Uterus (tissue), 4 donors: ENCODE data around the gene RXRG. TPM values are rescaled to one million over a fixed set of nuclear protein-coding genes. Genes with fewer than 3 reads are reported as not detected.

Experiments
- DNase-seq, 2 donors: peaks; one replicate each; pipeline ENCODE4 v3.0.0-alpha.2; 2019 to 2020
- H3K27ac ChIP-seq, 2 donors: fragments of 200-600 bp; sonication (generic); 1 replicate in 1 of 2; 2 replicates in 1 of 2; pipeline ENCODE4 v1.5.1; 2016 to 2018
- H3K27me3 ChIP-seq, 2 donors: fragments of 200-600 bp; sonication (generic); one replicate each; pipeline ENCODE4 v1.5.1; 2018 to 2019; ENCODE audit warnings: control low read depth in 1 of 2
- H3K36me3 ChIP-seq, 2 donors: fragments of 200-600 bp; sonication (generic); one replicate each; pipeline ENCODE4 v1.5.1; 2019; ENCODE audit warnings: control low read depth in 1 of 2
- H3K4me1 ChIP-seq, 2 donors: fragments of 200-600 bp; sonication (generic); one replicate each; pipeline ENCODE4 v1.5.1; 2018 to 2019; ENCODE audit warnings: control low read depth in 1 of 2
- H3K4me3 ChIP-seq, 2 donors: fragments of 200-600 bp; sonication (generic); 1 replicate in 1 of 2; 2 replicates in 1 of 2; pipeline ENCODE4 v1.5.1; 2018 to 2019; ENCODE audit warnings: mild to moderate bottlenecking in 1 of 2
- H3K9me3 ChIP-seq, 2 donors: fragments of 200-600 bp; sonication (generic); one replicate each; pipeline ENCODE4 v1.5.1; 2019; ENCODE audit warnings: control low read depth in 1 of 2
- POLR2A ChIP-seq, 2 donors: fragments of 450-650 bp; IDR thresholded peaks; one replicate each; pipeline ENCODE4 v1.6.1; 2016; ENCODE audit warnings: antibody characterized with exemption in 2 of 2, mild to moderate bottlenecking in 1 of 2, moderate library complexity in 1 of 2
- intact Hi-C: fragments of 100-400 bp; cut with DNase I; formaldehyde crosslinking; loops from one replicate; pipeline ENCODE4 v1.15.1; 2023; ENCODE audit warnings: low total_unique reads
- total RNA-seq, 4 donors: library from RNA; depleted of rRNA in 3 of 4; stranded (reverse); fragments of >200 nt in 3 of 4; gene quantifications; one replicate each; pipeline versions ENCODE4 v1.1.0 to v1.2.4, GENCODE V29; 2014 to 2023
- TF ChIP-seq, protein P1 (sequence below), 4 experiments: fragments of 200-600 bp in 2 of 4; fragments of 450-650 bp in 2 of 4; sonication (generic) in 2 of 4; IDR thresholded peaks; one replicate each; pipeline ENCODE4 v1.5.1; 2016 to 2019; ENCODE audit warnings: antibody characterized with exemption in 4 of 4, mild to moderate bottlenecking in 2 of 4, moderate library complexity in 1 of 4
- donor health status: DM: yes; HTN: yes; CAD: no.

RXRG gene
- total RNA-seq, 4 donors from 2014 or later, result under 0.01 to 3.2 (median 0.18) TPM; not detected in 1

DNA sequence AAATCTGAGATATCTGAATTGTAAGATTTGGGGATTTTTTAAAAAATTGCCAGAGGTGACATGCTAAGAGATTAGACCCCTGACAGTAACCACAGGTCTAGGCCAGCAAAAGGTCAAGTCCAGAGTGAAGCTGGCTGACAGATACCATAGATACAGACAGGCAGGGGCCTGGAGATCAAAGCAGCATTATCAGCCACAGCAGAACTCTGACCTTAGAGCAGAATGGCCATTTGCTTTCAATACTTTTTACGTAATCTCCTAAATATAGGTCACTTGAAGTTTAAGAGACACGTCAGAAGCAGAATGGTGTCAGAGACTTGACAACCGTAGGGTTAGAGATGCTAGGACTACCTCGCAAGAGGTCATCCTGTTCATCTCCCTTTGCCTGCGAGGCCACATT is 40.8 kb upstream of the RXRG start:
- H3K27ac ChIP-seq, result no peak overlapping the region
- H3K27me3 ChIP-seq, result no peaks in the 10 kb centered on the region
- H3K4me1 ChIP-seq, result no peaks in the 10 kb centered on the region
- no peak for DNase-seq
- intact Hi-C loops, result no loop called here
- no peaks in the 10 kb centered on the region for H3K9me3 ChIP-seq
- H3K4me3 ChIP-seq, result no peak overlapping the region
- H3K36me3 ChIP-seq, result no peaks in the 10 kb centered on the region
- TF ChIP-seq POLR2A (IDR thresholded peaks at IDR 0.05), result no peak
- TF ChIP-seq, protein P1, sequence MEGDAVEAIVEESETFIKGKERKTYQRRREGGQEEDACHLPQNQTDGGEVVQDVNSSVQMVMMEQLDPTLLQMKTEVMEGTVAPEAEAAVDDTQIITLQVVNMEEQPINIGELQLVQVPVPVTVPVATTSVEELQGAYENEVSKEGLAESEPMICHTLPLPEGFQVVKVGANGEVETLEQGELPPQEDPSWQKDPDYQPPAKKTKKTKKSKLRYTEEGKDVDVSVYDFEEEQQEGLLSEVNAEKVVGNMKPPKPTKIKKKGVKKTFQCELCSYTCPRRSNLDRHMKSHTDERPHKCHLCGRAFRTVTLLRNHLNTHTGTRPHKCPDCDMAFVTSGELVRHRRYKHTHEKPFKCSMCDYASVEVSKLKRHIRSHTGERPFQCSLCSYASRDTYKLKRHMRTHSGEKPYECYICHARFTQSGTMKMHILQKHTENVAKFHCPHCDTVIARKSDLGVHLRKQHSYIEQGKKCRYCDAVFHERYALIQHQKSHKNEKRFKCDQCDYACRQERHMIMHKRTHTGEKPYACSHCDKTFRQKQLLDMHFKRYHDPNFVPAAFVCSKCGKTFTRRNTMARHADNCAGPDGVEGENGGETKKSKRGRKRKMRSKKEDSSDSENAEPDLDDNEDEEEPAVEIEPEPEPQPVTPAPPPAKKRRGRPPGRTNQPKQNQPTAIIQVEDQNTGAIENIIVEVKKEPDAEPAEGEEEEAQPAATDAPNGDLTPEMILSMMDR (IDR thresholded peaks at IDR 0.05), result no peak

DNA sequence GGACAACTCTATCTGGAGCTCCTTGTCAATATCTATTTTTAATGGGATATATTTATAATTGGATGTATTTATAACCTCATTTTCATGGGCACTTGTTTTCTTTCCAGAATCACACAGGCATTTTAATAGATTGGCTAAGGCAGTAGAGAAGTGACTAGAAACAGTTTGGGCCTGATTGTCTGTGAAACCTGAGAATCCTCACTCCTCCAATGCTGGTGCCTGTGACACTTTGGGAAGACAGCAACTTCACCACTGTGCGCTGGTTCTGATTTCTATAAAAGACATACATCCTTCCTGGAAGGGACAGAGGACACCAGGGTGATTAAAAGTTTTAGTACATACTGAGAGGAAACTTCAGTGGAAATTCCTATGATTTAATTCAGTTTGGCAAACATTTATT is 39.6 kb upstream of the RXRG start:
- TF ChIP-seq POLR2A (IDR thresholded peaks at IDR 0.05), result no peak
- TF ChIP-seq, protein P1 (IDR thresholded peaks at IDR 0.05), result no peak
- intact Hi-C loops, result no loop called here
- H3K27ac ChIP-seq, result no peak overlapping the region
- H3K27me3 ChIP-seq, result no peaks in the 10 kb centered on the region
- no peak overlapping the region for H3K4me3 ChIP-seq
- no peaks in the 10 kb centered on the region for H3K4me1 ChIP-seq
- DNase-seq, result no peak
- H3K36me3 ChIP-seq, result no peaks in the 10 kb centered on the region
- no peaks in the 10 kb centered on the region for H3K9me3 ChIP-seq

DNA sequence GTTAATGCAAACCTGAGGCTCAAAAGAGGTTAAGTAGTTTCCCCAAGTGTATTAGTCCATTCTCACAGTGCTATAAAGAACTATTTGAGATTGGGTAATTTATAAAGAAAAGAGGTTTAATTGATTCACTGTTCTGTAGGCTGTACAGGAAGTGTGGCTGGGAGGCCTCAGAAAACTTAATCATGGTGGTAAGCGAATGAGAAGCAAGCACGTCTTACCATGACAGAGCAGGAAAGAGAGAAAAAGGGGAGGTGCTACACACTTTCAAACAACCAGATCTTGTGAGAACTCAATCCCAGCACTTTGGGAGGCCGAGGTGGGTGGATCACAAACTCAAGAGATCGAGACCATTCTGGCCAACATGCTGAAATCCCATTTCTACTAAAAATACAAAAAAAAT is 38.5 kb upstream of the RXRG start:
- H3K36me3 ChIP-seq, result no peaks in the 10 kb centered on the region
- H3K27ac ChIP-seq, result no peak overlapping the region
- no peak overlapping the region for H3K4me3 ChIP-seq
- no peaks in the 10 kb centered on the region for H3K9me3 ChIP-seq
- intact Hi-C loops, result no loop called here
- no peak for DNase-seq
- TF ChIP-seq POLR2A (IDR thresholded peaks at IDR 0.05), result no peak
- TF ChIP-seq, protein P1 (IDR thresholded peaks at IDR 0.05), result no peak
- H3K27me3 ChIP-seq, result no peaks in the 10 kb centered on the region
- H3K4me1 ChIP-seq, result no peaks in the 10 kb centered on the region

DNA sequence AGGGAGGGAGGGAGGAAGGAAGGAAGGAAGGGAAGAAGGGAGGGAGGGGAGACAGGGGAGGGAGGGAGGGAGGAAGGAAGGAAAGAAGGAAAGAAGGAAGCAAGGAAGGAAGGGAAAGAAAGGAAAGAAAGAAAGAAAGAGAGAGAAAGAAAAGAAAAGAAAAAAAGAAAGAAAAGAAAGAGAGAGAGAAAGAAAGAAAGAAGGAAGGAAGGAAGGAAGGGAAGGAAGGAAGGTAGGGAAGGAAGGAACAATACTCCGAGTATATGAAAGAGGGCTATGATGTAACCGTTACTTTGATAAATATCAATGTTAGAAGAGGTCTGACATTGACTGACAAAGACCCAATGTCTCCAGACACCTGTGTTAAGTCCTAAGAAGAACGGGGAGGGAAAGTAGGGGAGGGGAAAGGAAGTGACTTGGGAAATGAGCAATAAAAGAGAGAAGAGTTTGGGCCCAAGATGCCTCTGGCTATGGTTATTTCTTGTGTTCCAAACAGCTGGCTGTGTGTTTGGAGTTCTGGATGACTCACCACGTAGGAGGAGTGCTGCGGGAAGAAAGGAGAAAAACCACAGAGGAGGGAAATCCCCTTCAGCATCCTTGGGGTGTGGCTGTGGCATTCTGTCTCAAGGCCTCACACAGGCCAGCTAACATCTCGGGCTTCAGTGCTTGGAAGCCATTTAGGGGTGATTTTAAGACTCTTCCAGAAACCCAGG is 37.0 kb upstream of the RXRG start:
- no peak for TF ChIP-seq POLR2A (IDR thresholded peaks at IDR 0.05)
- TF ChIP-seq, protein P1 (IDR thresholded peaks at IDR 0.05), result no peak
- H3K36me3 ChIP-seq, result no peaks in the 10 kb centered on the region
- intact Hi-C loops, result no loop called here
- H3K9me3 ChIP-seq, result no peaks in the 10 kb centered on the region
- H3K4me1 ChIP-seq, result no peaks in the 10 kb centered on the region
- no peak overlapping the region for H3K27ac ChIP-seq
- H3K27me3 ChIP-seq, result no peaks in the 10 kb centered on the region
- peak; percentile 32 for DNase-seq
- H3K4me3 ChIP-seq, result no peak overlapping the region

DNA sequence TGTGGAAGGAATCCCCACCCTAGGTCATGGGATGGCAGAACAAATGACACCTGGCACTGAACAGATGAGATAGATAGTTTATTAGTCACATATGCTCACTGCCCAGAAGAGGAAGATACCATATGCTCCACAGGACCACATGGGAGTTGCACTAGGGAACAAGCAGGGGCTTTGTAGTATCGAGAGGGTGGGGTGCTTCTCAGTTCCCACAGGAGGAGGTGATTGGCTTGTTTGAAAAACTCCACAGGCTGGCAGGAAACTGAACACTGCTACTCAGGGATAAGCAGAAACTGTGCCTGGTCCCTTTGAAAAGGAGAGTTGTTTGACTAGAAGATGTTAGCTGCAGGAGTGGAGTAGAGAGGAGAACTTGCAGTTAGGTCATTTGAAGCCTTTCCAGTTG is 31.9 kb upstream of the RXRG start:
- Histone ChIP-seq H3K4me1 (no peaks in the 10 kb centered on the region), H3K9me3 (no peaks in the 10 kb centered on the region), H3K27me3 (no peaks in the 10 kb centered on the region), H3K36me3 (no peaks in the 10 kb centered on the region), H3K4me3 (no peak overlapping the region), H3K27ac (no peak overlapping the region)
- intact Hi-C loops, result no loop called here
- DNase-seq, result no peak
- no peak for TF ChIP-seq POLR2A (IDR thresholded peaks at IDR 0.05)
- TF ChIP-seq, protein P1 (IDR thresholded peaks at IDR 0.05), result no peak
